ACHN (cell line): ENCODE measurements around the gene CHRND.

ENCODE experiments used
- DNase-seq: peaks from one replicate; pipeline ENCODE4 v3.0.0-alpha.2; 2015
- in situ Hi-C: cut with HindIII; loops from 2 replicates; pipeline ENCODE4 v1.10.0; 2017; ENCODE audit warnings: low sequenced_read_pairs, low pct_ligation_motif_present, low pct_unique_long_range_greater_than_20kb

The CHRND gene

DNA sequence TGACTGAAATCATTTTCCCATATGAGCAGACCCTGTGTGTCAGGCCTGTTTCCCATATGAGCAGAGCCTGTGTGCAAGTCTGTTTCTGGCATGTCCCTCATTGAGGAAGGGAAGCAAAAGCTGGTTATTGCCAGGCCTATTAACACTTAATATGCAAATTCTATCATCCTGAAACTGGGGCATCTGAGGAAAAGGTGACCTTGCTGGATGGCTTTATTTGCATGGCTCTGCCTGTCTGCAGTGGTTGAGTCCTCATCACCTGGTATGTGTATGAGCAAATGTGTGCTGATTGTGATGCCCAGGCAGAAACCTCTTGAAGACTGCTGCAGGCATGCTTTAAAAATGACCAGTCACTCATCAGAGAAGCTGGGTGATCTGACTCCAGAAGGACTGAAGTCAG, 55.8 kb downstream of the CHRND start:
- DNase-seq, result no peak
- in situ Hi-C loops, result no loop called here

DNA sequence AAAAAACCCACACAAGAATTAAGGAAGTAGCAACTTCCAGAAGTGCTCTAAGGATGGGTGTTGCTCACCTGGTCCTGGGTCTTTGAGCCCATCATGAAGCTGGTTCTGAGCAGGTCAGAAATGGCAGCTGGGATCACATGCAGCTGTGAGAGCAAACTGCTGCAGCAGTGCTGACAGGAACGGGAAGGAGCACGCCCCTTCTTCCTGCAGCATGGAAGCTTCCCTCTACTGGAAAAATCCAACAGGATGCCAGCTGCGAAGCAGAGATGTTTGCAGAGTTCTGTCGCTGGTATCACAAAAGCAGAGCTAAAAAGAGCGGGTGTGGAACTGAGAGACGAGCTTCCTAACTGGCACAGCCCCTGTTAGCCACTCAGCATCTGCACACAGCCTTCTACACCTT, 58.3 kb downstream of the CHRND start:
- DNase-seq, result no peak
- in situ Hi-C loops, result no loop called here
